T1000 (cell line): ENCODE data around the gene PPP1R13B.

Experiments
- DNase-seq: peaks from one replicate; lab custom pipeline; 2025; ENCODE audit warnings: mixed read lengths; lab: John Stamatoyannopoulos, UW

Gene PPP1R13B

GRCh38 chr14:103712633-103713247 is 134.6 kb downstream of the PPP1R13B start:
- DNase-seq, result no peak

GRCh38 chr14:103711516-103712431 is 135.6 kb downstream of the PPP1R13B start:
- DNase-seq, result no peak

GRCh38 chr14:103710771-103711377 is 136.5 kb downstream of the PPP1R13B start:
- no peak for DNase-seq

- no peak for DNase-seq
Measured at GRCh38 chr14:103709814-103710213, 137.6 kb downstream of the PPP1R13B start.

GRCh38 chr14:103708750-103709187 is 138.6 kb downstream of the PPP1R13B start:
- DNase-seq, result no peak

- DNase-seq, result no peak
Measured at GRCh38 chr14:103707329-103708263, 139.8 kb downstream of the PPP1R13B start.

GRCh38 chr14:103706551-103707328 is 140.6 kb downstream of the PPP1R13B start:
- DNase-seq, result no peak

- no peak for DNase-seq
Measured at GRCh38 chr14:103705504-103706284, 141.7 kb downstream of the PPP1R13B start.

- no peak for DNase-seq
Measured at GRCh38 chr14:103705118-103705503, 142.3 kb downstream of the PPP1R13B start.

GRCh38 chr14:103704708-103705107 is 142.7 kb downstream of the PPP1R13B start:
- DNase-seq, result no peak

GRCh38 chr14:103703433-103704385 is 143.7 kb downstream of the PPP1R13B start:
- no peak for DNase-seq

- DNase-seq, result no peak
Measured at GRCh38 chr14:103702497-103703432, 144.6 kb downstream of the PPP1R13B start.

GRCh38 chr14:103702095-103702494 is 145.3 kb downstream of the PPP1R13B start:
- DNase-seq, result no peak

- no peak for DNase-seq
Measured at GRCh38 chr14:103700753-103701490, 146.5 kb downstream of the PPP1R13B start.

GRCh38 chr14:103699901-103700752 is 147.2 kb downstream of the PPP1R13B start:
- DNase-seq, result no peak

GRCh38 chr14:103699261-103699661 is 148.1 kb downstream of the PPP1R13B start:
- no peak for DNase-seq
